Chondrocyte (in vitro differentiated cells): Measurements from ENCODE around the gene AK1. TPM values are rescaled to one million over a fixed set of nuclear protein-coding genes. Genes with fewer than 3 reads are reported as not detected.

ENCODE experiments used
- DNase-seq: peaks from one replicate; pipeline ENCODE4 v3.0.0; 2021; ENCODE audit warnings: mixed read lengths, low spot score
- H3K27ac Mint-ChIP-seq: one replicate; pipeline ENCODE4 v1.8.0; 2021; ENCODE audit warnings: mild to moderate bottlenecking, moderate library complexity, mixed read lengths; ENCODE audit not compliant: unreplicated experiment
- H3K27me3 Mint-ChIP-seq: 2 replicates; pipeline ENCODE4 v1.8.0; 2021; ENCODE audit warnings: low read depth, mixed read lengths
- H3K36me3 Mint-ChIP-seq: 2 replicates; pipeline ENCODE4 v1.8.0; 2021; ENCODE audit warnings: low read depth, mixed read lengths
- H3K4me1 Mint-ChIP-seq: 2 replicates; pipeline ENCODE4 v1.8.0; 2021; ENCODE audit warnings: low read depth, mild to moderate bottlenecking, mixed read lengths
- H3K4me3 Mint-ChIP-seq: one replicate; pipeline ENCODE4 v1.8.0; 2021; ENCODE audit warnings: mild to moderate bottlenecking, moderate library complexity, mixed read lengths; ENCODE audit not compliant: unreplicated experiment
- H3K9me3 Mint-ChIP-seq: 2 replicates; pipeline ENCODE4 v1.8.0; 2021; ENCODE audit warnings: low read depth, mixed read lengths
- CTCF ChIP-seq: fragments of 200-600 bp; sonication (generic); IDR thresholded peaks from 2 replicates; pipeline ENCODE4 v1.5.0; 2021; ENCODE audit warnings: antibody characterized with exemption, mild to moderate bottlenecking, moderate library complexity
- total RNA-seq: library from RNA; stranded (reverse); gene quantifications from 3 replicates; pipeline ENCODE4 v1.2.1, GENCODE V29; 2021

The AK1 gene
- total RNA-seq, 1 donor from 2014 or later = 77.2 TPM

GRCh38 chr9:127923046-127923445 lies 45.6 kb upstream of the AK1 start:
- no peak overlapping the region for H3K4me3 Mint-ChIP-seq
- no peaks in the 10 kb centered on the region for H3K27me3 Mint-ChIP-seq
- peak overlapping the region; percentile 14 for H3K27ac Mint-ChIP-seq
- no peaks in the 10 kb centered on the region for H3K9me3 Mint-ChIP-seq
- TF ChIP-seq CTCF = no peak
- H3K4me1 Mint-ChIP-seq = peaks cover 26% of the 10 kb centered on the region
- no peak for DNase-seq
- H3K36me3 Mint-ChIP-seq = peaks cover 1% of the 10 kb centered on the region

- H3K27me3 Mint-ChIP-seq = no peaks in the 10 kb centered on the region
- peaks cover 1% of the 10 kb centered on the region for H3K36me3 Mint-ChIP-seq
- H3K4me1 Mint-ChIP-seq = peaks cover 36% of the 10 kb centered on the region
- peak overlapping the region; percentile 66 for H3K27ac Mint-ChIP-seq
- DNase-seq = peak; percentile 66
- peak; percentile 99 for TF ChIP-seq CTCF
- no peaks in the 10 kb centered on the region for H3K9me3 Mint-ChIP-seq
- H3K4me3 Mint-ChIP-seq = no peak overlapping the region
Observed at GRCh38 chr9:127921557-127922120, 44.2 kb upstream of the AK1 start.

DNA sequence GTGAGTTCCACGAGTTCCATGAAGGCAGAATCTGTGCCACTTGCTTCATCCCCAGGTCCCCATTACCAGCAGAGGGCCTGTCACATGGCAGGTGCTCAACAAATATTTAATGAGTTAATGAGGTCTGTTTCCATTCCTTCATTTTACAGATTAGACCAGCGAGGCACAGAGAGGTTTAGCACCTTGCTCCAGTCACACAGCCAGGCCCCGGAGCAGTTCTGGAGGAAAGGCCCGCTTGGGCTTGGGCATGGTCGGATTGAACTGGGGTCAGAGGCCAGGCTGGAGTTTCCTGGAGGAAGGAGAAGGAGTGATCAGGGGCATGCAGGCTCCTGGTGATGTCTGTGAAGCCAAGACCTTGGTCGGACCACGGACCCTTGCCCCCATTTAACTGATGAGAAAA lies 43.3 kb upstream of the AK1 start:
- peak overlapping the region; percentile 79 for H3K27ac Mint-ChIP-seq
- H3K4me1 Mint-ChIP-seq = peaks cover 44% of the 10 kb centered on the region
- H3K4me3 Mint-ChIP-seq = no peak overlapping the region
- H3K36me3 Mint-ChIP-seq = peaks cover 1% of the 10 kb centered on the region
- H3K9me3 Mint-ChIP-seq = no peaks in the 10 kb centered on the region
- TF ChIP-seq CTCF = no peak
- DNase-seq = no peak
- no peaks in the 10 kb centered on the region for H3K27me3 Mint-ChIP-seq

DNA sequence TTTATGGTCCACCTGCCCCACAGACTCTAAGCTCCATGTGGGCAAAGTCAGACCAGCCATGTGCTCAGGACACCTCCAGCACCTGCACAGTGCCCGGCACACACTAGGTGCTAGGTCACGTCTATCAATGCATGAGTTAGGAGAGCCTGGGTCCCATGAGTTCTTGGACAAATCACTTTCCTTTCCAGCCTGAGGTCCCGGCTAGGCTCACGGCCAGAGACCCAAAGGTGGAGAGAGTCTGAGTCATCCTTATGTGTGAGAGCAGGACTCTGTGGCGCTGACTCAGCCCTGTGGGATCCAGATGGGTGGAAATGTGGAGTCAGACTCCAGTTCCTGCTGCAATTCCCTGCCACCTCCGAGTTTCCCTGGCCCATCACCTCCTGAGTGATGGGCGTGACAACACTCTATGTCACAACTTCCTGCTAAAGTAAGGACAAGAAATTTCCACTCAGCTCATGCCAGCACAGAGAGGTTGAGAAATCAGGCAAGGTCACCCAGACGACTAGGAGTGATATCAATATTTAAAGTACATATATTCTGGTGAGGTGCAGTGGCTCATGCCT lies 41.9 kb upstream of the AK1 start:
- no peak overlapping the region for H3K4me3 Mint-ChIP-seq

More for the DNA sequence above, 41.9 kb upstream of the AK1 start:
- peaks cover 50% of the 10 kb centered on the region for H3K4me1 Mint-ChIP-seq
- peak overlapping the region; percentile 96 for H3K27ac Mint-ChIP-seq
- no peaks in the 10 kb centered on the region for H3K9me3 Mint-ChIP-seq
- TF ChIP-seq CTCF = no peak
- H3K27me3 Mint-ChIP-seq = no peaks in the 10 kb centered on the region
- peak; percentile 85 for DNase-seq
- no peaks in the 10 kb centered on the region for H3K36me3 Mint-ChIP-seq
